SK-N-SH (cell line): ENCODE results near the gene DPP4. TPM values are rescaled to one million over a fixed set of nuclear protein-coding genes. Genes with fewer than 3 reads are reported as not detected.

Experiments
- CTCF ChIA-PET: fragments of 300-600, 350-600 bp; formaldehyde crosslinking; extraction: SDS; loops from one replicate; lab custom pipeline; 2021; lab: Yijun Ruan, JAX
- POLR2A ChIA-PET: fragments of 350-600 bp; sonication (Branson Sonifier 250); formaldehyde crosslinking; extraction: SDS; loops from one replicate; lab custom pipeline; 2020; ENCODE audit warnings: antibody characterized with exemption, inconsistent platforms; lab: Yijun Ruan, JAX
- DNase-seq: peaks from one replicate; pipeline ENCODE4 v3.0.0; 2012
- H2AFZ ChIP-seq: fragments of 200-600 bp; sonication (generic); 2 replicates; pipeline ENCODE4 v1.8.1; 2016; ENCODE audit warnings: antibody characterized with exemption, mild to moderate bottlenecking, low read depth
- H3F3A ChIP-seq: fragments of 200-600 bp; sonication (generic); replicated peaks from 2 replicates; pipeline ENCODE3; 2016; ENCODE audit warnings: antibody characterized with exemption, mild to moderate bottlenecking; ENCODE audit not compliant: insufficient read depth
- H3K27ac ChIP-seq, 2 experiments: fragments of 200-500 bp in 1 of 2; fragments of 200-600 bp in 1 of 2; sonication (Bioruptor generic) in 1 of 2; sonication (generic), shearing (Covaris generic) in 1 of 2; 2 replicates each; pipeline versions ENCODE4 v1.5.1 to v1.6.1; 2014 to 2016; ENCODE audit warnings: low read depth in 2 of 2, inconsistent platforms in 1 of 2, low read length in 1 of 2, mild to moderate bottlenecking in 1 of 2, mixed read lengths in 1 of 2
- H3K27me3 ChIP-seq: fragments of 200-600 bp; sonication (generic), shearing (Covaris generic); 2 replicates; pipeline ENCODE4 v1.6.1; 2016; ENCODE audit warnings: mixed run types; ENCODE audit not compliant: insufficient read depth
- H3K36me3 ChIP-seq, 2 experiments: fragments of 200-500 bp in 1 of 2; fragments of 200-600 bp in 1 of 2; sonication (Bioruptor generic) in 1 of 2; sonication (generic) in 1 of 2; replicated peaks in 1 of 2; 2 replicates each; pipeline versions ENCODE3 to v1.5.1; 2014 to 2016; ENCODE audit warnings: low read length in 1 of 2, mild to moderate bottlenecking in 1 of 2; ENCODE audit not compliant: insufficient read depth in 2 of 2, control insufficient read depth in 1 of 2
- H3K4me1 ChIP-seq, 2 experiments: fragments of 200-500 bp in 1 of 2; fragments of 200-600 bp in 1 of 2; sonication (Bioruptor generic) in 1 of 2; sonication (generic), shearing (Covaris generic) in 1 of 2; 2 replicates each; pipeline versions ENCODE4 v1.5.1 to v1.6.1; 2014 to 2016; ENCODE audit warnings: low read depth in 1 of 2, low read length in 1 of 2, mixed run types in 1 of 2; ENCODE audit not compliant: insufficient read depth in 2 of 2, control insufficient read depth in 1 of 2
- H3K4me2 ChIP-seq: fragments of 200-600 bp; sonication (generic), shearing (Covaris generic); 2 replicates; pipeline ENCODE4 v1.6.1; 2017; ENCODE audit warnings: mixed run types
- H3K4me3 ChIP-seq, 2 experiments: fragments of 200-500 bp in 1 of 2; fragments of 200-600 bp in 1 of 2; sonication (Bioruptor generic) in 1 of 2; sonication (generic), shearing (Covaris generic) in 1 of 2; 2 replicates each; pipeline versions ENCODE4 v1.5.1 to v1.8.1; 2014 to 2016; ENCODE audit warnings: low read depth in 2 of 2, inconsistent platforms in 1 of 2, low read length in 1 of 2, mild to moderate bottlenecking in 1 of 2, mixed read lengths in 1 of 2, moderate library complexity in 1 of 2
- H3K79me2 ChIP-seq: fragments of 200-600 bp; sonication (generic); 2 replicates; pipeline ENCODE4 v1.8.1; 2017; ENCODE audit warnings: mild to moderate bottlenecking; ENCODE audit not compliant: insufficient read depth
- H3K9ac ChIP-seq: fragments of 200-600 bp; sonication (generic); 2 replicates; pipeline ENCODE4 v1.6.1; 2017; ENCODE audit warnings: mixed run types
- H3K9me2 ChIP-seq: fragments of 200-600 bp; sonication (generic); 2 replicates; pipeline ENCODE4 v1.6.1; 2017; ENCODE audit warnings: mixed run types
- H3K9me3 ChIP-seq: fragments of 200-600 bp; sonication (generic); 2 replicates; pipeline ENCODE4 v1.6.1; 2017; ENCODE audit warnings: mixed run types, mild to moderate bottlenecking, moderate library complexity
- H4K20me1 ChIP-seq: fragments of 200-600 bp; sonication (generic); 2 replicates; pipeline ENCODE4 v1.6.1; 2017; ENCODE audit warnings: mild to moderate bottlenecking, mixed run types; ENCODE audit not compliant: insufficient read depth
- ELF1 ChIP-seq: IDR thresholded peaks from 2 replicates; pipeline ENCODE4 v1.4.0; 2012
- EZH2phosphoT487 ChIP-seq: fragments of 200-600 bp; sonication (generic); IDR thresholded peaks from 2 replicates; pipeline ENCODE4 v1.6.1; 2017; ENCODE audit warnings: low read depth, mixed run types, mild to moderate bottlenecking, antibody characterized with exemption, moderate library complexity, borderline replicate concordance
- FOXJ3 ChIP-seq: sonication (generic); formaldehyde crosslinking; IDR thresholded peaks from 2 replicates; pipeline ENCODE4 v1.5.1; 2020; ENCODE audit warnings: mild to moderate bottlenecking, missing genetic modification reagents
- JUND ChIP-seq: IDR thresholded peaks from 2 replicates; pipeline ENCODE4 v1.4.0; 2012
- MEF2A ChIP-seq: IDR thresholded peaks from 2 replicates; pipeline ENCODE4 v1.4.0; 2012; ENCODE audit warnings: low read depth, borderline replicate concordance
- MXI1 ChIP-seq: IDR thresholded peaks from 2 replicates; pipeline ENCODE4 v1.6.1; 2012; ENCODE audit warnings: mild to moderate bottlenecking, low read depth, low read length, improper control_type of control experiment
- RCOR1 ChIP-seq: fragments of 150-350 bp; IDR thresholded peaks from 2 replicates; pipeline ENCODE4 v1.6.1; 2017; ENCODE audit warnings: antibody characterized with exemption, low read length
- RFX5 ChIP-seq: IDR thresholded peaks from 2 replicates; pipeline ENCODE4 v1.6.1; 2012; ENCODE audit warnings: mild to moderate bottlenecking, improper control_type of control experiment, low read length
- RXRA ChIP-seq: IDR thresholded peaks from 2 replicates; pipeline ENCODE4 v1.4.0; 2012; ENCODE audit warnings: low read depth, mild to moderate bottlenecking, borderline replicate concordance
- SIN3A ChIP-seq: IDR thresholded peaks from 2 replicates; pipeline ENCODE4 v1.6.1; 2012; ENCODE audit warnings: low read depth, mild to moderate bottlenecking, low read length, moderate library complexity, borderline replicate concordance
- SMC3 ChIP-seq: IDR thresholded peaks from 2 replicates; pipeline ENCODE4 v1.6.1; 2012; ENCODE audit warnings: low read depth, low read length, improper control_type of control experiment
- YY1 ChIP-seq: IDR thresholded peaks from 2 replicates; pipeline ENCODE4 v1.4.0; 2012; ENCODE audit warnings: low read depth, mild to moderate bottlenecking
- WGBS: methylation state at CpG from one replicate; pipeline ENCODE4 v1.1.6; 2017; ENCODE audit warnings: low lambda C conversion rate; 5-methylcytosine and 5-hydroxymethylcytosine counted together
- polyA plus RNA-seq, 3 experiments: library from polyadenylated mRNA; depleted of rRNA; stranded (reverse); fragments of >200 nt; gene quantifications; 2 replicates each; pipeline ENCODE4 v1.2.3, GENCODE V29; 2012
- TF ChIP-seq, protein P1 (sequence below): IDR thresholded peaks from 2 replicates; pipeline ENCODE4 v1.4.0; 2012; ENCODE audit warnings: low read depth, borderline replicate concordance
- TF ChIP-seq, protein P2 (sequence below): fragments of 150-350 bp; IDR thresholded peaks from 2 replicates; pipeline ENCODE4 v1.6.1; 2017; ENCODE audit warnings: antibody characterized with exemption, low read length, low read depth, borderline replicate concordance
- TF ChIP-seq, protein P3 (sequence below): IDR thresholded peaks from 2 replicates; pipeline ENCODE4 v1.6.1; 2012; ENCODE audit warnings: mild to moderate bottlenecking, low read depth, low read length, moderate library complexity

DPP4 gene
- polyA plus RNA-seq, 1 of the 3 experiments (the other 2 are of a cell fraction): 5.0 TPM

DNA sequence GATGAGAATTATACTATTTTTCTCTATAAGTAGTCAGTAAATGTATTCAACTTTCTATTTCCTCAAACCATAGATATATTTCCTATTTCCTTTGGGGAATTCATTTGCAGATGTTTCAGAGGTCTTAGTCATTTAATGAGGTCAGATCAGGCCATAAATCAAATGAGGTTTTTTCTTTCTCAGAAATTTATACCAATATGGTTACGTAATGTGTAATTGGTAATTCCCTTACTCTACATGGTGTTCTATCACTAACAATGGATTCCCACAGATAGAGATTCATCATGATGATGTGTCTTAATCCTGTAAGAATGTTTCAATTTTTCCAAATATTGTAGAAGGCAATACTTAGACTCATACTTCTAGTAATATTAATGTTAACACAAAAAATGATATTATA is 108.0 kb downstream of the DPP4 start:
- H3K9ac ChIP-seq: no peak overlapping the region
- no peaks in the 10 kb centered on the region for H3K36me3 ChIP-seq
- no peaks in the 10 kb centered on the region for H4K20me1 ChIP-seq
- H3K9me2 ChIP-seq: no peaks in the 10 kb centered on the region; the same call in 1 of the 2 replicates
- TF ChIP-seq RXRA: no peak
- TF ChIP-seq YY1: no peak
- TF ChIP-seq EZH2phosphoT487: no peak
- TF ChIP-seq, protein P1, sequence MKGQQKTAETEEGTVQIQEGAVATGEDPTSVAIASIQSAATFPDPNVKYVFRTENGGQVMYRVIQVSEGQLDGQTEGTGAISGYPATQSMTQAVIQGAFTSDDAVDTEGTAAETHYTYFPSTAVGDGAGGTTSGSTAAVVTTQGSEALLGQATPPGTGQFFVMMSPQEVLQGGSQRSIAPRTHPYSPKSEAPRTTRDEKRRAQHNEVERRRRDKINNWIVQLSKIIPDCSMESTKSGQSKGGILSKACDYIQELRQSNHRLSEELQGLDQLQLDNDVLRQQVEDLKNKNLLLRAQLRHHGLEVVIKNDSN: no peak
- TF ChIP-seq, protein P2, sequence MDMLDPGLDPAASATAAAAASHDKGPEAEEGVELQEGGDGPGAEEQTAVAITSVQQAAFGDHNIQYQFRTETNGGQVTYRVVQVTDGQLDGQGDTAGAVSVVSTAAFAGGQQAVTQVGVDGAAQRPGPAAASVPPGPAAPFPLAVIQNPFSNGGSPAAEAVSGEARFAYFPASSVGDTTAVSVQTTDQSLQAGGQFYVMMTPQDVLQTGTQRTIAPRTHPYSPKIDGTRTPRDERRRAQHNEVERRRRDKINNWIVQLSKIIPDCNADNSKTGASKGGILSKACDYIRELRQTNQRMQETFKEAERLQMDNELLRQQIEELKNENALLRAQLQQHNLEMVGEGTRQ: no peak
- no peak for TF ChIP-seq ELF1
- TF ChIP-seq RCOR1: no peak
- H3K4me3 ChIP-seq: no peak overlapping the region
- no peaks in the 10 kb centered on the region for H3K9me3 ChIP-seq
- 15% methylated on average over 1 of the region's 1 CpG for WGBS
- H2AFZ ChIP-seq: no peak overlapping the region
- no peaks in the 10 kb centered on the region for H3K4me1 ChIP-seq
- no peaks in the 10 kb centered on the region for H3K27me3 ChIP-seq
- no peak overlapping the region for H3K4me2 ChIP-seq
- no peaks in the 10 kb centered on the region for H3K79me2 ChIP-seq
- POLR2A ChIA-PET: no interaction called here
- CTCF ChIA-PET: no interaction called here
- H3K27ac ChIP-seq: no peak overlapping the region
- no peaks in the 10 kb centered on the region for H3F3A ChIP-seq
- no peak for DNase-seq

DNA sequence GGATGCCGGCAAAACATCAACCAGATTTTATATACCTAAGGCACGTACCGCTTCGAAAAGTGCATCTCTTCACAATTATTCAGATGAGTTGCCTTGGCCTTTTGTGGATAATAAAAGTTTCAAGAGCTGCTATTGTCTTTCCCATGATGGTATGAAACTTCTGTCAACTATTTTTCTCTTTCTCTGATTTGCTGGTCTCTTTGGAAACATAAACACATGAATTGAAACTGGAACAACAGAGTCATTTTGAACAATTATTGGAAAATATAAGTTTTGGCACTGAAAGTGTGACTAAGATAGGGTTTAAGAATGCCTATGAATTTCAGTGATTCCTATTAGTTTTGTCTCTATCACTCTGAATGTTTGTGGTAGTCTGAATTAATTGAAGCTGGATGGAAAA is 109.9 kb downstream of the DPP4 start:
- H3K36me3 ChIP-seq: no peaks in the 10 kb centered on the region
- no peak overlapping the region for H3K4me2 ChIP-seq
- CTCF ChIA-PET: no interaction called here
- 87% methylated on average over 4 of the region's 4 CpGs for WGBS
- H3F3A ChIP-seq: no peaks in the 10 kb centered on the region
- no peaks in the 10 kb centered on the region for H4K20me1 ChIP-seq
- no peaks in the 10 kb centered on the region for H3K27me3 ChIP-seq
- no peak overlapping the region for H3K27ac ChIP-seq
- no peaks in the 10 kb centered on the region; the same call in 1 of the 2 replicates for H3K9me2 ChIP-seq
- no peaks in the 10 kb centered on the region for H3K79me2 ChIP-seq
- no peak for DNase-seq
- no peak overlapping the region for H2AFZ ChIP-seq
- no peaks in the 10 kb centered on the region for H3K4me1 ChIP-seq
- H3K9me3 ChIP-seq: no peaks in the 10 kb centered on the region
- no peak overlapping the region for H3K9ac ChIP-seq
- TF ChIP-seq JUND: no peak
- no peak for TF ChIP-seq SMC3
- no peak for TF ChIP-seq EZH2phosphoT487
- no peak for TF ChIP-seq MEF2A
- TF ChIP-seq, protein P3, sequence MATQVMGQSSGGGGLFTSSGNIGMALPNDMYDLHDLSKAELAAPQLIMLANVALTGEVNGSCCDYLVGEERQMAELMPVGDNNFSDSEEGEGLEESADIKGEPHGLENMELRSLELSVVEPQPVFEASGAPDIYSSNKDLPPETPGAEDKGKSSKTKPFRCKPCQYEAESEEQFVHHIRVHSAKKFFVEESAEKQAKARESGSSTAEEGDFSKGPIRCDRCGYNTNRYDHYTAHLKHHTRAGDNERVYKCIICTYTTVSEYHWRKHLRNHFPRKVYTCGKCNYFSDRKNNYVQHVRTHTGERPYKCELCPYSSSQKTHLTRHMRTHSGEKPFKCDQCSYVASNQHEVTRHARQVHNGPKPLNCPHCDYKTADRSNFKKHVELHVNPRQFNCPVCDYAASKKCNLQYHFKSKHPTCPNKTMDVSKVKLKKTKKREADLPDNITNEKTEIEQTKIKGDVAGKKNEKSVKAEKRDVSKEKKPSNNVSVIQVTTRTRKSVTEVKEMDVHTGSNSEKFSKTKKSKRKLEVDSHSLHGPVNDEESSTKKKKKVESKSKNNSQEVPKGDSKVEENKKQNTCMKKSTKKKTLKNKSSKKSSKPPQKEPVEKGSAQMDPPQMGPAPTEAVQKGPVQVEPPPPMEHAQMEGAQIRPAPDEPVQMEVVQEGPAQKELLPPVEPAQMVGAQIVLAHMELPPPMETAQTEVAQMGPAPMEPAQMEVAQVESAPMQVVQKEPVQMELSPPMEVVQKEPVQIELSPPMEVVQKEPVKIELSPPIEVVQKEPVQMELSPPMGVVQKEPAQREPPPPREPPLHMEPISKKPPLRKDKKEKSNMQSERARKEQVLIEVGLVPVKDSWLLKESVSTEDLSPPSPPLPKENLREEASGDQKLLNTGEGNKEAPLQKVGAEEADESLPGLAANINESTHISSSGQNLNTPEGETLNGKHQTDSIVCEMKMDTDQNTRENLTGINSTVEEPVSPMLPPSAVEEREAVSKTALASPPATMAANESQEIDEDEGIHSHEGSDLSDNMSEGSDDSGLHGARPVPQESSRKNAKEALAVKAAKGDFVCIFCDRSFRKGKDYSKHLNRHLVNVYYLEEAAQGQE: no peak
- TF ChIP-seq, protein P1: no peak
- no peak for TF ChIP-seq SIN3A
- no peak for TF ChIP-seq YY1
- no peak for TF ChIP-seq FOXJ3
- TF ChIP-seq MXI1: no peak
- TF ChIP-seq RFX5: no peak
- no peak for TF ChIP-seq RXRA
- H3K4me3 ChIP-seq: no peak overlapping the region
- POLR2A ChIA-PET: no interaction called here
